Activated effector memory CD4-positive, alpha-beta T cell treated with Interleukin-2 at 50 U/mL for 16 hours (primary cell): ENCODE data around the gene FEZF1.
"Not testable (repeated sequence)": the region's sequence is repeated elsewhere in the genome, so short reads cannot be mapped to it uniquely, and the experiment has no call there.

Source experiments
- DNase-seq: peaks from one replicate; pipeline ENCODE4 v3.0.0-alpha.2; 2020

FEZF1 gene

GRCh38 chr7:122306320-122307227 lies 2.0 kb upstream of the FEZF1 start:
- no peak for DNase-seq

- no peak for DNase-seq
Observed at GRCh38 chr7:122305475-122306319, 1.1 kb upstream of the FEZF1 start.

GRCh38 chr7:122304996-122305421 lies 459 bp upstream of the FEZF1 start:
- DNase-seq: no peak

GRCh38 chr7:122303531-122304318 lies 825 bp downstream of the FEZF1 start:
- no peak for DNase-seq

GRCh38 chr7:122302761-122303530 lies 1.6 kb downstream of the FEZF1 start:
- DNase-seq: no peak

GRCh38 chr7:122301858-122302760 lies 2.4 kb downstream of the FEZF1 start:
- no peak for DNase-seq

- no peak for DNase-seq
Observed at GRCh38 chr7:122300956-122301833, 3.4 kb downstream of the FEZF1 start.

- DNase-seq: no peak
Observed at GRCh38 chr7:122300211-122300932, 4.2 kb downstream of the FEZF1 start.

- DNase-seq: no peak
Observed at GRCh38 chr7:122299624-122300210, 4.8 kb downstream of the FEZF1 start.

GRCh38 chr7:122298618-122299017 lies 5.9 kb downstream of the FEZF1 start:
- no peak for DNase-seq

- DNase-seq: no peak
Observed at GRCh38 chr7:122298131-122298530, 6.4 kb downstream of the FEZF1 start.

GRCh38 chr7:122291189-122291588 lies 13.4 kb downstream of the FEZF1 start:
- no peak for DNase-seq

GRCh38 chr7:122290476-122290875 lies 14.1 kb downstream of the FEZF1 start:
- no peak for DNase-seq

- DNase-seq: no peak
Observed at GRCh38 chr7:122289426-122289825, 15.1 kb downstream of the FEZF1 start.

- DNase-seq: not testable (repeated sequence)
Observed at GRCh38 chr7:122284608-122285007, 19.9 kb downstream of the FEZF1 start.

- DNase-seq: no peak
Observed at GRCh38 chr7:122273117-122273516, 31.4 kb downstream of the FEZF1 start.

- no peak for DNase-seq
Observed at GRCh38 chr7:122269241-122269640, 35.3 kb downstream of the FEZF1 start.

- no peak for DNase-seq
Observed at GRCh38 chr7:122268101-122268500, 36.4 kb downstream of the FEZF1 start.

GRCh38 chr7:122262246-122262645 lies 42.3 kb downstream of the FEZF1 start:
- DNase-seq: no peak
